Activated CD4-positive, alpha-beta T cell treated with anti-CD3 and anti-CD28 coated beads for 4 hours (primary cell): ENCODE results near the gene KDM5D.
A peak's percentile ranks its signal among the peaks of the same experiment; 100 is the strongest.

ENCODE experiments used
- DNase-seq, 2 donors: peaks; one replicate each; pipeline ENCODE4 v3.0.0-alpha.2; 2020

The KDM5D gene

GRCh38 chrY:19744381-19745378, at the start of gene KDM5D:
TSS of gene KDM5D (minus strand) at chrY:19744726. CDS start at chrY:19744534, 192 bp downstream.
- DNase-seq, result peak in 1 of 2 donors; percentile 65

- no peak for DNase-seq
Observed at GRCh38 chrY:19768375-19768774, 23.8 kb upstream of the KDM5D start.

DNA sequence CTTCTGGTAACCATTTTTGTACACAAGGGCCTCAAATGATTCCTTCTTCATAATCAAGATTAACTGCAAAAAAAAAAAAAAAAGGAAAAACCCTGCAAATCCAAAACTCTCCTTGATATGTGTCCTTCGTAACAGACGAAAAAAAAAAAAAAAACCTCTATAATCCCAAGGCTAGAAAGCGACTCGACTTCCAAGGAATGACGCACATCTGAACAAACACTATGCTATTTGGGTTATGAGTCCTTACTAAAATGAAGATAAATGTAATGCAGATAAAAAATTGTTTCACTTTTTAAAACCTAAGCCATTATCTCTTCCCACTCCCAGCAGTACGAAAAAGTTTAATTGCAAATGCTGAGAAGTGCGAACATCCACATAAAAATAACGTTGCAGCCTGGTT, 1.2 kb downstream of the KDM5D start:
- DNase-seq, result no peak

DNA sequence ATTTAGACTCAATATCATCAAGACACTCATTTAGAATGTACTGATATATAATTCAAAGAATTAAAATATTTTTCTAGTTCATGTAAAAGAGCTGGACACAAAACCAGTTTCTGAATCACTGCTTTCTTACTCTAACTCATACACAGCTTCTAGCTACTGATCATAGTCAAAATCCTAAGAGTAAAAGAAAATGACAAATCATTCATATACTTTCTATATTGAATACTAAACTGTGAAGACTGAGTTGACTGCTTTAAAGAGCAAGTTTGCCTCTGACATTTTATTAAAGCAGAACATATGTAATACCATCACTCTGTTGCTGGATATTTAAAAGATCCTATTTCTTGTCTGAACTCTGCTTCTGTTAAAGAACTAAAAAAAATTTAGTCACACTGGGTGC, 2.4 kb downstream of the KDM5D start:
- DNase-seq, result no peak

DNA sequence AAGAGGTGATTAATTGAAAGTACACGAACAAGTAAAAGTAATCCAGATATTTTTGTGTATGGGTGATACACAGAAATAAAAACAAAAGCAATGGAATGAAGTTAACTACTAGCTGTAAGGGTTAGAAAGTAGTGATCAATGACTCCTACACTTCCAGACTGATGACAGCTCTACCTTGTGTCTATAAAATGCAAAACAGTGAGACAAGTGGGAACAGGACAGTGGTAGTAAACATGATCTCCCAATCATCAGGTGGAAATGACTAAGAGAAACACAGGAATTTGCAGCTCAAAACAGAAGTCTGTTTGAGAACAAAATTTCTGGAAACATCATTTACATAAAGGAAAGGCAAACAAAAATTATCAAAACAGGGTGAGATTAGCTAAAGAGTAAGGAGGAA, 10.1 kb downstream of the KDM5D start:
- no peak for DNase-seq

GRCh38 chrY:19717950-19718349, 26.6 kb downstream of the KDM5D start:
- no peak for DNase-seq

GRCh38 chrY:19717146-19717545, 27.4 kb downstream of the KDM5D start:
- no peak for DNase-seq

DNA sequence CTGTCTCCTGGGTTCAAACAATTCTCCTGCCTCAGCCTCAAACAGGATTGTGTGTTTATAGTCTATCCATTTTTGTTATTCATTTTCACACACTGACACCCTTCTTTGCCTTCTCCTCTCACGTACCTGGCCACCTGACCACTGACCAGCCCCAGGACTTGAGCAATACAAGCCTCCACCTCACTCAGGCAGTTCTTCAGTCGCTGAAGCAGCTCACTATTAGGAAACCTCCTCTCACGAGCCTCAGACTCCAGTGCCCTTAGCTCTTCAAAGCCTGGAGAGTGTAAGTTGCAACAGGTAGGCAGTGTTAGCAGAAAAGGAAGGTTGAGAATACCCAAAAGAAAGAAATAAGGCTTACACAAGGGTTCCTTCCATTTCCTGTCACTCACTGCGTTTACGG, 29.3 kb downstream of the KDM5D start:
- no peak for DNase-seq

- no peak for DNase-seq
Observed at GRCh38 chrY:19713430-19713829, 31.1 kb downstream of the KDM5D start.

GRCh38 chrY:19706273-19706672, 38.3 kb downstream of the KDM5D start:
- DNase-seq, result no peak

DNA sequence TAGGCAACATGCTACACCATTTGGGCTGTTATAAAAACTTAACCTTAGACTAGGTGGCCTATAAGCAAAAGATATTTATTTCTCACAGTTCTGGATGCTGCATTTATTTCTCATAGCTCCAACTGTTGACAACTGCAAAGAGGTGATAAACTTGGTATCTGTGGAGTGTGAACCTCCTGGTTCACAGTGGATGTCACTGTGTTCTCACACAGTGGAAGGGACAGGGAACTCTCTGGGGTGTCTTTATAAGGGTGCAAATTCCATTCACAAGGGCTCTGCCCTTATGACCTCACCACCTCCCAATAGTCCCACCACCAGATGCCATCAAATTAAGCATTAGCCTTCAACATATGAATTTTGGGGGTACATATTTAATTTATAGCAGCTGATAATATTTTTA, 46.0 kb downstream of the KDM5D start:
- DNase-seq, result no peak

DNA sequence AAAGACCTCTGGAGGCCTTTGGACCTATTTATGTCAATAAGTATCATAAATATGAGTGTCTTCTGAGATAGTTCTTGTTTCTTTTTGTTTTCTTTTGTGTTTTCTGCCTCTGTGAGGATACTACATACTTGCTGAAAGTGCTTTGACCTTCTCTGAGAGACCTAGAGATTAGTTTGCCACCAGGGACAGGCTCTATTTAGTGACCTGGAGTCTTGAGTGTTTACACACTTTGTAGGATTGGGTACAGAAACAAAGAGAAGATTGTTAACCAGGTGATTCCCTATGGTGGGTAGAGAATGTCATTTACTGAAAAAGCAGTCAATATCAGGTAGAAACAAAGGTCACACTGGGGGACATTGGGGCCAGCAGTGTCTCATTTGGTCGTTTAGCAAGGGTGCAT, 63.7 kb downstream of the KDM5D start:
- no peak for DNase-seq
